IMR-90 (cell line): ENCODE measurements around the gene TTC39A. TPM values are rescaled to one million over a fixed set of nuclear protein-coding genes. Genes with fewer than 3 reads are reported as not detected.

Experiments
- ATAC-seq: fragments of 200-7000 bp; cut with Tn5 transposase; 2 replicates; pipeline ENCODE4 v1.9.1; 2020; ENCODE audit warnings: low read depth, mild to moderate bottlenecking, moderate library complexity
- BruUV-seq: library from RNA; stranded (reverse); fragments of 400-500 nt; replicated peaks from 2 replicates; lab custom pipeline; 2021; lab: Mats Ljungman, UMichigan
- CTCF ChIA-PET: fragments of 300-600 bp; formaldehyde crosslinking; extraction: SDS; loops from one replicate; lab custom pipeline; 2021; ENCODE audit warnings: antibody characterized with exemption; lab: Yijun Ruan, JAX
- POLR2A ChIA-PET: fragments of 300-600 bp; sonication (Branson Sonifier 250); formaldehyde crosslinking; loops from one replicate; lab custom pipeline; 2022; ENCODE audit warnings: antibody characterized with exemption; ENCODE audit not compliant: unreplicated experiment; lab: Charles Lee
- DNase-seq: peaks from one replicate; pipeline ENCODE4 v3.0.0; 2013
- H2AFZ ChIP-seq: replicated peaks from 2 replicates; pipeline ENCODE3; 2013; ENCODE audit warnings: low read length, mild to moderate bottlenecking; ENCODE audit not compliant: poor library complexity
- H2AK5ac ChIP-seq: 2 replicates; pipeline ENCODE4 v1.6.1; 2013; ENCODE audit warnings: low read depth, low read length, inconsistent platforms
- H2AK9ac ChIP-seq: replicated peaks from 2 replicates; pipeline ENCODE3; 2013; ENCODE audit warnings: mild to moderate bottlenecking, low read depth, low read length, moderate library complexity; ENCODE audit not compliant: poor library complexity
- H2BK120ac ChIP-seq: 2 replicates; pipeline ENCODE4 v1.6.1; 2013; ENCODE audit warnings: low read depth, low read length, inconsistent platforms
- H2BK15ac ChIP-seq: 3 replicates; pipeline ENCODE4 v1.6.1; 2013; ENCODE audit warnings: low read depth, low read length, inconsistent platforms
- H2BK20ac ChIP-seq: 2 replicates; pipeline ENCODE4 v1.6.1; 2013; ENCODE audit warnings: low read depth, mild to moderate bottlenecking, inconsistent platforms, low read length, moderate library complexity
- H2BK5ac ChIP-seq: 2 replicates; pipeline ENCODE4 v1.6.1; 2013; ENCODE audit warnings: mild to moderate bottlenecking, low read depth, low read length, inconsistent platforms; ENCODE audit not compliant: poor library complexity, severe bottlenecking
- H3K14ac ChIP-seq: replicated peaks from 2 replicates; pipeline ENCODE4 v1.6.1; 2013; ENCODE audit warnings: low read depth, low read length, inconsistent platforms
- H3K18ac ChIP-seq: 2 replicates; pipeline ENCODE4 v1.6.1; 2013; ENCODE audit warnings: low read depth, low read length, control low read depth
- H3K23ac ChIP-seq: 2 replicates; pipeline ENCODE4 v1.6.1; 2013; ENCODE audit warnings: low read depth, low read length, inconsistent platforms
- H3K27ac ChIP-seq: 2 replicates; pipeline ENCODE4 v1.5.1; 2013; ENCODE audit warnings: mild to moderate bottlenecking, control low read depth, low read length; ENCODE audit not compliant: insufficient read depth
- H3K27me3 ChIP-seq: 2 replicates; pipeline ENCODE4 v1.6.1; 2013; ENCODE audit warnings: low read length; ENCODE audit not compliant: control insufficient read depth, insufficient read depth
- H3K36me3 ChIP-seq: 2 replicates; pipeline ENCODE4 v1.6.1; 2013; ENCODE audit warnings: low read length, mixed read lengths; ENCODE audit not compliant: control insufficient read depth, insufficient read depth
- H3K4ac ChIP-seq: 2 replicates; pipeline ENCODE4 v1.6.1; 2013; ENCODE audit warnings: low read depth, low read length, inconsistent platforms
- H3K4me1 ChIP-seq: 2 replicates; pipeline ENCODE4 v1.6.1; 2013; ENCODE audit warnings: low read length, mixed read lengths; ENCODE audit not compliant: control insufficient read depth, insufficient read depth
- H3K4me2 ChIP-seq: 2 replicates; pipeline ENCODE4 v1.6.1; 2013; ENCODE audit warnings: low read depth, mild to moderate bottlenecking, control low read depth, low read length, moderate library complexity
- H3K4me3 ChIP-seq: 2 replicates; pipeline ENCODE4 v1.5.1; 2013; ENCODE audit warnings: low read depth, mild to moderate bottlenecking, control low read depth, low read length, moderate library complexity; ENCODE audit not compliant: insufficient read depth
- H3K56ac ChIP-seq: 2 replicates; pipeline ENCODE4 v1.6.1; 2013; ENCODE audit warnings: low read length, inconsistent platforms; ENCODE audit not compliant: insufficient read depth; ENCODE audit errors: extremely low read depth
- H3K79me1 ChIP-seq, 2 experiments: 2 replicates each; pipeline ENCODE4 v1.6.1; 2013; ENCODE audit warnings: low read length in 2 of 2, inconsistent platforms in 1 of 2, low read depth in 1 of 2
- H3K9ac ChIP-seq: 2 replicates; pipeline ENCODE4 v1.6.1; 2013; ENCODE audit warnings: low read depth, low read length, control low read depth
- H3K9me1 ChIP-seq: 2 replicates; pipeline ENCODE4 v1.6.1; 2013; ENCODE audit warnings: low read length, inconsistent platforms; ENCODE audit not compliant: insufficient read depth
- H3K9me3 ChIP-seq: 2 replicates; pipeline ENCODE4 v1.6.1; 2013; ENCODE audit warnings: low read length; ENCODE audit not compliant: control insufficient read depth, insufficient read depth
- H4K20me1 ChIP-seq: 2 replicates; pipeline ENCODE4 v1.6.1; 2013; ENCODE audit warnings: low read length, inconsistent platforms; ENCODE audit not compliant: insufficient read depth
- H4K5ac ChIP-seq: 2 replicates; pipeline ENCODE4 v1.6.1; 2013; ENCODE audit warnings: mild to moderate bottlenecking, low read depth, low read length, control low read depth
- H4K8ac ChIP-seq, 2 experiments: 2 replicates each; pipeline ENCODE4 v1.6.1; 2013; ENCODE audit warnings: low read depth in 2 of 2, low read length in 2 of 2, control low read depth in 1 of 2, inconsistent platforms in 1 of 2
- H4K91ac ChIP-seq: 2 replicates; pipeline ENCODE4 v1.6.1; 2013; ENCODE audit warnings: low read depth, low read length, inconsistent platforms; ENCODE audit not compliant: insufficient read depth
- BHLHE40 ChIP-seq: fragments of 150-350 bp; IDR thresholded peaks from 2 replicates; pipeline ENCODE4 v1.6.1; 2016; ENCODE audit warnings: mild to moderate bottlenecking, low read depth, low read length
- NFE2L2 ChIP-seq: fragments of 150-350 bp; IDR thresholded peaks from 2 replicates; pipeline ENCODE4 v1.6.1; 2016; ENCODE audit warnings: low read depth, mild to moderate bottlenecking, low read length
- WGBS, 2 experiments: methylation state at CpG; one replicate each; pipeline versions ENCODE4 v1.1.5 to v1.1.7; 2013; ENCODE audit warnings: missing lambda C conversion rate in 2 of 2; ENCODE audit not compliant: insufficient read length in 1 of 2; ENCODE audit errors: extremely low coverage in 2 of 2; 5-methylcytosine and 5-hydroxymethylcytosine counted together
- dilution Hi-C: fragments of 300-500 bp; cut with HindIII; formaldehyde crosslinking; loops from one replicate; pipeline ENCODE4 v1.14.3; 2018; ENCODE audit warnings: low sequenced_read_pairs; ENCODE audit not compliant: unreplicated experiment
- in situ Hi-C: fragments of 300-500 bp; cut with MboI; formaldehyde crosslinking; loops from 3 replicates; pipeline ENCODE4 v1.14.3; 2019; ENCODE audit warnings: low sequenced_read_pairs, inconsistent platforms, mixed read lengths
- intact Hi-C: fragments of 100-400 bp; cut with micrococcal nuclease; formaldehyde crosslinking; loops from 2 replicates; pipeline ENCODE4 v1.10.0; 2022
- polyA plus RNA-seq, 3 experiments: library from polyadenylated mRNA; depleted of rRNA; stranded (reverse); fragments of >200 nt; gene quantifications; 2 replicates each; pipeline ENCODE4 v1.2.3, GENCODE V29; 2012; ENCODE audit warnings: low replicate concordance in 1 of 3
- total RNA-seq: library from RNA; depleted of rRNA; stranded (reverse); fragments of >200 nt; gene quantifications from 2 replicates; pipeline ENCODE4 v1.2.3, GENCODE V29; 2012
- TF ChIP-seq, protein P1 (sequence below): conservative IDR thresholded peaks from 2 replicates; pipeline ENCODE4 v1.5.1; 2012; ENCODE audit warnings: mild to moderate bottlenecking, low read depth, low read length, improper control_type of control experiment
- TF ChIP-seq, protein P2 (sequence below): fragments of 150-350 bp; IDR thresholded peaks from 2 replicates; pipeline ENCODE4 v1.6.1; 2017; ENCODE audit warnings: mild to moderate bottlenecking, antibody characterized with exemption, low read length, low read depth

TTC39A gene
- total and polyA plus RNA-seq, 2 of the 4 experiments (the other 2 are of a cell fraction): 0.62 to 0.72 TPM

DNA sequence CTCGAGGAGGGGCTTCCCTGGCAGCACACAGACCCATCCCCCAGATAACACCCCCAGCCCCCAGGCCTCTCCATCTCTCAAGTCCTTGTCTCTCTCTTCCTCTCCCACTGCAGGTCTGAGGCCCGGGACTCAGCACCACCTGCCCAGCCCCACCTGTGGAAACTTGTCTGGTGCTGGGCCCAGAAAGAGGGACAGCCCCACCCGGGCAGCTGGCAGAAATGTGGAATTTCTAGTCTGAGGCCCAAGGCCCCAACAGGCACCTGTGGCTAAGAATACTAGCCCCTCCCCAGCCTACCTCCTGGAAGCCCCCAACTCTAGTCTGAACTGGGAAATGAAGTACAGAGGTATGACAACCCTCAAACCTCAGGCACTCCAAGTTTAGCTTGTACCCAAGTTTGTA, 15.4 kb downstream of the TTC39A start:
- 50% methylated on average over 1 of the region's 3 CpGs; no CpG with 5 or more reads in 1 of the 2 experiments for WGBS, 2 experiments
- Histone ChIP-seq H2AK5ac (0 out of 2 replicates have a peak overlapping the region, but pooled peaks have one; percentile 23), H3K4me2 (no peak overlapping the region), H2AFZ (peak overlapping the region; percentile 96), H3K9ac (no peak overlapping the region), H4K91ac (peak overlapping the region; percentile 80; the same call in 1 of the 2 replicates), H2BK5ac (no peak overlapping the region), H3K14ac (peak overlapping the region; percentile 87; the same call in 1 of the 2 replicates), H2BK20ac (peak overlapping the region; percentile 80; the same call in 1 of the 2 replicates), H3K23ac (no peak overlapping the region), H3K4me3 (no peak overlapping the region), H4K5ac (no peak overlapping the region; the same call in 1 of the 2 replicates), H3K4me1 (peaks cover 10% of the 10 kb centered on the region), H4K8ac (peak overlapping the region; percentile 32 to 96; a peak in 3 of 4 replicates), H3K4ac (peak overlapping the region; percentile 18; the same call in 1 of the 2 replicates), H3K79me1 (no peaks in the 10 kb centered on the region), H3K9me1 (peaks cover 16% of the 10 kb centered on the region), H3K27ac (no peak overlapping the region), H3K56ac (no peak overlapping the region), H3K36me3 (no peaks in the 10 kb centered on the region), H3K9me3 (no peaks in the 10 kb centered on the region), H4K20me1 (no peaks in the 10 kb centered on the region), H3K18ac (no peak overlapping the region), H2BK120ac (peak overlapping the region; percentile 89; the same call in 1 of the 2 replicates), H2BK15ac (0 out of 3 replicates have a peak overlapping the region, but pooled peaks have one; percentile 33), H3K27me3 (no peaks in the 10 kb centered on the region), H2AK9ac (peak overlapping the region; percentile 86)
- ATAC-seq (no peak), DNase-seq (no peak)
- dilution Hi-C loops (no loop called here), in situ Hi-C loops (no loop called here), intact Hi-C loops (no loop called here)
- ChIA-PET POLR2A (no interaction called here), CTCF (interaction anchor here (0.8 to 1.1 kb wide), 2 partner anchors 12 to 29 kb away, joined by 3 read pairs; no protein-coding TSS in a partner anchor)
- no TSS peak for BruUV-seq
- TF ChIP-seq, protein P1, sequence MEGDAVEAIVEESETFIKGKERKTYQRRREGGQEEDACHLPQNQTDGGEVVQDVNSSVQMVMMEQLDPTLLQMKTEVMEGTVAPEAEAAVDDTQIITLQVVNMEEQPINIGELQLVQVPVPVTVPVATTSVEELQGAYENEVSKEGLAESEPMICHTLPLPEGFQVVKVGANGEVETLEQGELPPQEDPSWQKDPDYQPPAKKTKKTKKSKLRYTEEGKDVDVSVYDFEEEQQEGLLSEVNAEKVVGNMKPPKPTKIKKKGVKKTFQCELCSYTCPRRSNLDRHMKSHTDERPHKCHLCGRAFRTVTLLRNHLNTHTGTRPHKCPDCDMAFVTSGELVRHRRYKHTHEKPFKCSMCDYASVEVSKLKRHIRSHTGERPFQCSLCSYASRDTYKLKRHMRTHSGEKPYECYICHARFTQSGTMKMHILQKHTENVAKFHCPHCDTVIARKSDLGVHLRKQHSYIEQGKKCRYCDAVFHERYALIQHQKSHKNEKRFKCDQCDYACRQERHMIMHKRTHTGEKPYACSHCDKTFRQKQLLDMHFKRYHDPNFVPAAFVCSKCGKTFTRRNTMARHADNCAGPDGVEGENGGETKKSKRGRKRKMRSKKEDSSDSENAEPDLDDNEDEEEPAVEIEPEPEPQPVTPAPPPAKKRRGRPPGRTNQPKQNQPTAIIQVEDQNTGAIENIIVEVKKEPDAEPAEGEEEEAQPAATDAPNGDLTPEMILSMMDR: no peak
- TF ChIP-seq, protein P2, sequence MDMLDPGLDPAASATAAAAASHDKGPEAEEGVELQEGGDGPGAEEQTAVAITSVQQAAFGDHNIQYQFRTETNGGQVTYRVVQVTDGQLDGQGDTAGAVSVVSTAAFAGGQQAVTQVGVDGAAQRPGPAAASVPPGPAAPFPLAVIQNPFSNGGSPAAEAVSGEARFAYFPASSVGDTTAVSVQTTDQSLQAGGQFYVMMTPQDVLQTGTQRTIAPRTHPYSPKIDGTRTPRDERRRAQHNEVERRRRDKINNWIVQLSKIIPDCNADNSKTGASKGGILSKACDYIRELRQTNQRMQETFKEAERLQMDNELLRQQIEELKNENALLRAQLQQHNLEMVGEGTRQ: no peak
- TF ChIP-seq NFE2L2: no peak
- TF ChIP-seq BHLHE40: no peak
